ENCODE results near the gene OR4K13. TPM values are rescaled to one million over a fixed set of nuclear protein-coding genes. Genes with fewer than 3 reads are reported as not detected.

The OR4K13 gene
- total RNA-seq, 4 donors from 2014 or later, result not detected

DNA sequence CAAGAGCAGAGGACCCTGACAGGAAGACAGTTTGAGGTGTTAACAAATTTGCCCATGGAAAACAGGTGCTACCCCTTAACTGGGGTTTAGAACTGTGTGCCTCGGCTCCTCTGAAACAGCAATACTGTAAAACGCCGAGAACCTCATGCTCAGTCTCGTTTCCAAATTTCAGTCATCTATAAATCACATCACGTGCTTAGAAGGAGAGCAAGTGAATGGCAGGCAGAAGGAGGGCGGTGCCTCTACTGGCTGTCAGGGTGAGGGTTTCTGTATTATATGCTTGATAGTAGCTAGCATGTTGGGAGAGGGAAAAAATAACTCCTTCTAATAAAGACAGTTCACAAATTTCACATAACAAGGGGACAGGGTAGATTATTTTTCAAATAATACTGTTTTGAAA lies 4.8 kb downstream of the OR4K13 start:
- TF ChIP-seq POLR2A (IDR thresholded peaks at IDR 0.05) (no peak), EP300 (IDR thresholded peaks at IDR 0.05) (no peak)
- TF ChIP-seq, protein P1, sequence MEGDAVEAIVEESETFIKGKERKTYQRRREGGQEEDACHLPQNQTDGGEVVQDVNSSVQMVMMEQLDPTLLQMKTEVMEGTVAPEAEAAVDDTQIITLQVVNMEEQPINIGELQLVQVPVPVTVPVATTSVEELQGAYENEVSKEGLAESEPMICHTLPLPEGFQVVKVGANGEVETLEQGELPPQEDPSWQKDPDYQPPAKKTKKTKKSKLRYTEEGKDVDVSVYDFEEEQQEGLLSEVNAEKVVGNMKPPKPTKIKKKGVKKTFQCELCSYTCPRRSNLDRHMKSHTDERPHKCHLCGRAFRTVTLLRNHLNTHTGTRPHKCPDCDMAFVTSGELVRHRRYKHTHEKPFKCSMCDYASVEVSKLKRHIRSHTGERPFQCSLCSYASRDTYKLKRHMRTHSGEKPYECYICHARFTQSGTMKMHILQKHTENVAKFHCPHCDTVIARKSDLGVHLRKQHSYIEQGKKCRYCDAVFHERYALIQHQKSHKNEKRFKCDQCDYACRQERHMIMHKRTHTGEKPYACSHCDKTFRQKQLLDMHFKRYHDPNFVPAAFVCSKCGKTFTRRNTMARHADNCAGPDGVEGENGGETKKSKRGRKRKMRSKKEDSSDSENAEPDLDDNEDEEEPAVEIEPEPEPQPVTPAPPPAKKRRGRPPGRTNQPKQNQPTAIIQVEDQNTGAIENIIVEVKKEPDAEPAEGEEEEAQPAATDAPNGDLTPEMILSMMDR (IDR thresholded peaks at IDR 0.05), result no peak
- no peaks in the 10 kb centered on the region for H3K27me3 ChIP-seq
- H3K27ac ChIP-seq, result no peak overlapping the region
- WGBS, 2 donors, result 69 to 78% methylated on average over 6 of the region's 6 CpGs
- no peak for DNase-seq (ENCODE audit: low spot score in 2 of 2)
- H3K4me3 ChIP-seq, result no peak overlapping the region
- no peaks in the 10 kb centered on the region for H3K9me3 ChIP-seq
- no peaks in the 10 kb centered on the region for H3K36me3 ChIP-seq
- no peaks in the 10 kb centered on the region for H3K4me1 ChIP-seq

DNA sequence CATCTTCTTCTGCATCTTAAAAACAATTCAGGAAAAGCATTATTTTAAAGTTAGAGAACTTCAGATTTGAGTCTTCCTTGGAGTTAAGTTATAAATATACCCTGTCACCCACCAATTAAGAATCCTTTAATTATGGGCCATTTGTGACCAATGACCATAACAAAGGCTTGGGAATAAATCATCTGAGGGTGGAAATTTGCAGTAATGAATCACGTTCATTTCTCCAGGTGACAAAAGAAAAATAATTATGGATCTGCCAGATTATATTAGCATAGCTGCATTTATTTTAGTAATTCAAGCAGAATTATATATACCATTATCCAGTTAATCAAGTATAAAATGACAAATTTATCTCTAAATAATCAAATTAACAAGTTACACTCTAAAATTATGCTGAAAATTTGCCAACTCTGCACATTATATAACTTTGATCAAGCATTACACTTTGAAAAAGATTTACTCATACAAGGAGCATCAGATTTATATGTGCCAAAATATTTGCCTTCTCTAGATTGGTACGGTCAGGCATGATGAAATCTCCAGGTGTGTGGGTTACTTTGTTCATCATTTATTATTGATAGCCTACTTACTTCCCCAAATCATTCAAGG lies 16.5 kb downstream of the OR4K13 start, which contains the start of gene OR4K14:
TSS of gene OR4K14 (minus strand) at position 51 of the 609 bp plus-strand sequence. CDS start 4,114 bp downstream, outside the sequence.
- no peaks in the 10 kb centered on the region for H3K27me3 ChIP-seq
- no peak within 1 kb of the TSS for H3K27ac ChIP-seq
- H3K9me3 ChIP-seq, result peaks cover 0 to 4% (median 0%) of the 10 kb centered on the region in 4 donors
- TF ChIP-seq, protein P1 (IDR thresholded peaks at IDR 0.05), result no peak
- TF ChIP-seq POLR2A (IDR thresholded peaks at IDR 0.05), result no peak
- no peak for TF ChIP-seq EP300 (IDR thresholded peaks at IDR 0.05)
- 68 to 74% methylated on average over 2 of the region's 2 CpGs for WGBS, 2 donors
- H3K36me3 ChIP-seq, result no peaks in the 10 kb centered on the region
- no peaks in the 10 kb centered on the region for H3K4me1 ChIP-seq
- DNase-seq (ENCODE audit: low spot score in 2 of 2), result no peak
- H3K4me3 ChIP-seq, result no peak within 1 kb of the TSS

DNA sequence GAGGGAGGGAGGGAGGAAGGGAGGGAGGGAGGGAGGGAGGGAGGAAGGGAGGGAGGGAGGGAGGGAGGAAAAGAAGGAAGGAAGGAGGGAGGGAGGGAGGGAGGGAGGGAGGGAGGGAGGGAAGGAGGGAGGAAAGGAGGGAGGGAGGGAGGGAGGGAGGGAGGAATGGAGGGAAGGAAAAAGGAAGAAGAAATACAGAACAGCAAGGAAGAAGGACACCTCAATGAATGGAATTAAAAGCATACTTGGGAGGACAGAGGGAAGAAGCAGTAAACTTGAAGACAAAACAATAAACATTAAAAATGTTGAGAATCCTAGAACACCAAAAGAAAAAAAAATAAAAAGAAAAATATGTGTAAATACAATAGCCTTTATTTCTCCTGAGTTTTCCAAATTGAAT lies 27.7 kb downstream of the OR4K13 start:
- TF ChIP-seq EP300 (IDR thresholded peaks at IDR 0.05) (no peak), POLR2A (IDR thresholded peaks at IDR 0.05) (no peak)
- TF ChIP-seq, protein P1 (IDR thresholded peaks at IDR 0.05), result no peak
- Histone ChIP-seq H3K27ac (no peak overlapping the region), H3K36me3 (no peaks in the 10 kb centered on the region), H3K27me3 (no peaks in the 10 kb centered on the region), H3K4me3 (no peak overlapping the region), H3K4me1 (no peaks in the 10 kb centered on the region), H3K9me3 (peaks cover 0 to 9% (median 0%) of the 10 kb centered on the region in 4 donors)
- no peak for DNase-seq (ENCODE audit: low spot score in 2 of 2)

DNA sequence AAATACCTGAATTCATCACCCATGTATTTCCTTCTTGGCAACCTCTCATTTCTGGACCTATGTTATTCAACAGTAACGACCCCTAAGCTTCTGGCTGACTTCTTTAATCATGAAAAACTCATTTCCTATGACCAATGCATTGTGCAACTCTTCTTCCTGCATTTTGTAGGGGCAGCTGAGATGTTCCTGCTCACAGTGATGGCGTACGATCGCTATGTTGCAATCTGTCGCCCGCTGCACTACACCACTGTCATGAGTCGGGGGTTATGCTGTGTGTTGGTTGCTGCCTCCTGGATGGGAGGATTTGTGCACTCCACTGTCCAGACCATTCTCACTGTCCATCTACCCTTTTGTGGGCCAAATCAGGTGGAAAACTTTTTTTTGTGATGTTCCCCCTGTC lies 33.5 kb downstream of the OR4K13 start:
- H3K9me3 ChIP-seq, result peaks cover 0 to 4% (median 0%) of the 10 kb centered on the region in 4 donors
- TF ChIP-seq EP300 (IDR thresholded peaks at IDR 0.05), result no peak
- H3K4me3 ChIP-seq, result no peak overlapping the region
- H3K27ac ChIP-seq, result no peak overlapping the region
- no peaks in the 10 kb centered on the region for H3K4me1 ChIP-seq
- 73 to 78% methylated on average over 7 of the region's 7 CpGs for WGBS, 2 donors
- no peaks in the 10 kb centered on the region for H3K27me3 ChIP-seq
- H3K36me3 ChIP-seq, result no peaks in the 10 kb centered on the region
- DNase-seq (ENCODE audit: low spot score in 2 of 2), result no peak

DNA sequence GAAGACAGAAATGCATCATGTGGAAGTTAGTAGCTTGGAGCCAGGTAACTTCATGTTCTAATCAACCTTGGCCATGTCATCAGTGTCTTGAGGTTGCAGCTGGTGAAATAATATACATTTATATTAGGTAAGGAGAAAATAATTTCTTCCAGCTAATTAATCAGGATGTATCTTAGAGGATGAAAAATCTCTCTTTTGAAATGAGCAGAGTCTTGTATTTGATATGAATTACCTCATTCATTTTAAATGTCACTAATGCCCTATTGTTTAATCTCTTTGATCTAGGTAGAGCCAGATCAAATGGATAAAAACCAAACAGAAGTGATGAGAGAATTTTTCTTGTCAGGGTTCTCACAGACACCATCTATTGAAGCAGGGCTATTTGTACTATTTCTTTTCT lies 34.0 kb downstream of the OR4K13 start, which contains the start of gene OR4Q2:
TSS of gene OR4Q2 (plus strand) at position 301 of the 400 bp plus-strand sequence.
- TF ChIP-seq, protein P1 (IDR thresholded peaks at IDR 0.05), result no peak
- TF ChIP-seq EP300 (IDR thresholded peaks at IDR 0.05) (no peak), POLR2A (IDR thresholded peaks at IDR 0.05) (no peak)
- no peaks in the 10 kb centered on the region for H3K27me3 ChIP-seq
- H3K27ac ChIP-seq, result no peak within 1 kb of the TSS
- no peak for DNase-seq (ENCODE audit: low spot score in 2 of 2)
- no peaks in the 10 kb centered on the region for H3K4me1 ChIP-seq
- no peaks in the 10 kb centered on the region for H3K9me3 ChIP-seq
- no peak within 1 kb of the TSS for H3K4me3 ChIP-seq
- no peaks in the 10 kb centered on the region for H3K36me3 ChIP-seq

Measured in tibial nerve (tissue), 4 donors.